NCI-H748 (cell line): ENCODE measurements around the gene CNTN5.
"Not testable (repeated sequence)": the region's sequence is repeated elsewhere in the genome, so short reads cannot be mapped to it uniquely, and the experiment has no call there.

Experiments
- DNase-seq: peaks from one replicate; lab custom pipeline; 2025; ENCODE audit not compliant: unreplicated experiment; lab: John Stamatoyannopoulos, UW

Gene CNTN5

GRCh38 chr11:100182350-100182749 is 1161.6 kb downstream of the CNTN5 start:
- no peak for DNase-seq

- DNase-seq = no peak
These were observed 1162.2 kb downstream of the CNTN5 start for GRCh38 chr11:100182927-100183326.

- DNase-seq = no peak
These were observed 1164.8 kb downstream of the CNTN5 start for GRCh38 chr11:100185588-100185987.

GRCh38 chr11:100188137-100188783 is 1167.5 kb downstream of the CNTN5 start:
- peak; percentile 1 for DNase-seq

- peak; percentile 5 for DNase-seq
These were observed 1169.6 kb downstream of the CNTN5 start for GRCh38 chr11:100190395-100190794.

GRCh38 chr11:100192181-100192580 is 1171.4 kb downstream of the CNTN5 start:
- no peak for DNase-seq

- DNase-seq = no peak
These were observed 1183.0 kb downstream of the CNTN5 start for GRCh38 chr11:100203789-100204188.

- no peak for DNase-seq
These were observed 1185.2 kb downstream of the CNTN5 start for GRCh38 chr11:100205926-100206325.

- DNase-seq = no peak
These were observed 1187.5 kb downstream of the CNTN5 start for GRCh38 chr11:100208207-100208606.

GRCh38 chr11:100214791-100215190 is 1194.0 kb downstream of the CNTN5 start:
- DNase-seq = no peak

- DNase-seq = no peak
These were observed 1200.1 kb downstream of the CNTN5 start for GRCh38 chr11:100220801-100221200.

- no peak for DNase-seq
These were observed 1201.0 kb downstream of the CNTN5 start for GRCh38 chr11:100221791-100222190.

- no peak for DNase-seq
These were observed 1203.8 kb downstream of the CNTN5 start for GRCh38 chr11:100224541-100225034.

- DNase-seq = no peak
These were observed 1208.3 kb downstream of the CNTN5 start for GRCh38 chr11:100229086-100229485.

GRCh38 chr11:100232006-100232405 is 1211.3 kb downstream of the CNTN5 start:
- DNase-seq = no peak

GRCh38 chr11:100235085-100235484 is 1214.3 kb downstream of the CNTN5 start:
- DNase-seq = no peak

GRCh38 chr11:100240025-100240539 is 1219.3 kb downstream of the CNTN5 start:
- no peak for DNase-seq

GRCh38 chr11:100247704-100248103 is 1227.0 kb downstream of the CNTN5 start:
- no peak for DNase-seq

- not testable (repeated sequence) for DNase-seq
These were observed 1236.6 kb downstream of the CNTN5 start for GRCh38 chr11:100257238-100257803.

- DNase-seq = no peak
These were observed 1248.8 kb downstream of the CNTN5 start for GRCh38 chr11:100269516-100269915.

- no peak for DNase-seq
These were observed 1252.5 kb downstream of the CNTN5 start for GRCh38 chr11:100273066-100273815.

GRCh38 chr11:100274466-100274865 is 1253.7 kb downstream of the CNTN5 start:
- not testable (repeated sequence) for DNase-seq
